OCI-LY7 (cell line): ENCODE measurements around the gene SEC14L1.

Experiments
- EZH2phosphoT487 ChIP-seq: fragments of 200-600 bp; sonication (generic); IDR thresholded peaks from 2 replicates; pipeline ENCODE4 v1.6.1; 2018; ENCODE audit warnings: low read depth, borderline replicate concordance, mild to moderate bottlenecking, mixed run types, antibody characterized with exemption, low read length, moderate library complexity, mixed read lengths
- TF ChIP-seq, protein P1 (sequence below): fragments of 200-600 bp; sonication (generic); conservative IDR thresholded peaks from 2 replicates; pipeline ENCODE4 v1.5.1; 2014; ENCODE audit warnings: mild to moderate bottlenecking, antibody characterized with exemption, low read length, moderate library complexity, mixed read lengths

DNA sequence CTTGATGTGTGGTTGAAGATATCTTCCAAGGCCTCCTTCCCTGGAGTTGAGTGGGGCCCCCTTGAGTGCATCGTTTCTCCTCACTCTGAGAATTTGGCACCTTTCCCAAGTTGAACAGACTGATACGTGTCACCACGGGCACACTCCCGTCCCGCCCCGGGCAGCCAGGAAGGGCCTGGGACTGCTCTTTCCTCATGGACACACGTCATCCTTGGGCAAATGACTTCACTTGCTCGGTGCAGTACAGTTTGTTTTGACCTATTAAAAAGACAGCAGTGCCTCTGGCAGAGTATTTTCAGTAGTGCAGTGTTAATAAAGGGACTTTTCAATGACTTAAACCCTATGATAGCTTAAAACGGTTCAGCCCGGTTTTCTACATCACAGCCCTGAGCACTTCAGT lies 59.9 kb downstream of the SEC14L1 start:
- TF ChIP-seq, protein P1, sequence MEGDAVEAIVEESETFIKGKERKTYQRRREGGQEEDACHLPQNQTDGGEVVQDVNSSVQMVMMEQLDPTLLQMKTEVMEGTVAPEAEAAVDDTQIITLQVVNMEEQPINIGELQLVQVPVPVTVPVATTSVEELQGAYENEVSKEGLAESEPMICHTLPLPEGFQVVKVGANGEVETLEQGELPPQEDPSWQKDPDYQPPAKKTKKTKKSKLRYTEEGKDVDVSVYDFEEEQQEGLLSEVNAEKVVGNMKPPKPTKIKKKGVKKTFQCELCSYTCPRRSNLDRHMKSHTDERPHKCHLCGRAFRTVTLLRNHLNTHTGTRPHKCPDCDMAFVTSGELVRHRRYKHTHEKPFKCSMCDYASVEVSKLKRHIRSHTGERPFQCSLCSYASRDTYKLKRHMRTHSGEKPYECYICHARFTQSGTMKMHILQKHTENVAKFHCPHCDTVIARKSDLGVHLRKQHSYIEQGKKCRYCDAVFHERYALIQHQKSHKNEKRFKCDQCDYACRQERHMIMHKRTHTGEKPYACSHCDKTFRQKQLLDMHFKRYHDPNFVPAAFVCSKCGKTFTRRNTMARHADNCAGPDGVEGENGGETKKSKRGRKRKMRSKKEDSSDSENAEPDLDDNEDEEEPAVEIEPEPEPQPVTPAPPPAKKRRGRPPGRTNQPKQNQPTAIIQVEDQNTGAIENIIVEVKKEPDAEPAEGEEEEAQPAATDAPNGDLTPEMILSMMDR: no peak
- TF ChIP-seq EZH2phosphoT487: no peak
